Measurements from ENCODE around the gene ATXN7L2.

The ATXN7L2 gene

DNA sequence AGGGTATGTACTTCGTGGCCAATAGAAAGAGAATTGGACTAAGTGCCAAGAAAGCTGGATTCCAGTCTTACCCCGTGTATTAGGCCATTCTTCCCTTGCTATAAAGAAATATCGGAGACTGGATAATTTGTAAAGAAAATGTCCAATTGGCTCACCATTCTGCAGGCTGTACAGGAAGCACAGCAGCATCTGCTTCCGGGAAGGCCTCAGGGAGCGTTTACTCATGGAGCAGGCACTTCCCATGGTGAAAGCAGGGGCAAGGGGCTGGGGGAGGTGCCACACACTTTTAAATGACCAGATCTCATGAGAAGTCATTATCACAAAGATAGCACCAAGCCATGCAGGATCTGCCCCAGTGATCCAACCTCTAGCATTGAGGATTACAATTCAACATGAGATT lies 33.6 kb downstream of the ATXN7L2 start:
- no peak overlapping the region for H3K4me3 ChIP-seq (ENCODE audit: low read length)
- TF ChIP-seq ZNF274 (IDR thresholded peaks at IDR 0.05; ENCODE audit: low read depth, low read length): no peak

DNA sequence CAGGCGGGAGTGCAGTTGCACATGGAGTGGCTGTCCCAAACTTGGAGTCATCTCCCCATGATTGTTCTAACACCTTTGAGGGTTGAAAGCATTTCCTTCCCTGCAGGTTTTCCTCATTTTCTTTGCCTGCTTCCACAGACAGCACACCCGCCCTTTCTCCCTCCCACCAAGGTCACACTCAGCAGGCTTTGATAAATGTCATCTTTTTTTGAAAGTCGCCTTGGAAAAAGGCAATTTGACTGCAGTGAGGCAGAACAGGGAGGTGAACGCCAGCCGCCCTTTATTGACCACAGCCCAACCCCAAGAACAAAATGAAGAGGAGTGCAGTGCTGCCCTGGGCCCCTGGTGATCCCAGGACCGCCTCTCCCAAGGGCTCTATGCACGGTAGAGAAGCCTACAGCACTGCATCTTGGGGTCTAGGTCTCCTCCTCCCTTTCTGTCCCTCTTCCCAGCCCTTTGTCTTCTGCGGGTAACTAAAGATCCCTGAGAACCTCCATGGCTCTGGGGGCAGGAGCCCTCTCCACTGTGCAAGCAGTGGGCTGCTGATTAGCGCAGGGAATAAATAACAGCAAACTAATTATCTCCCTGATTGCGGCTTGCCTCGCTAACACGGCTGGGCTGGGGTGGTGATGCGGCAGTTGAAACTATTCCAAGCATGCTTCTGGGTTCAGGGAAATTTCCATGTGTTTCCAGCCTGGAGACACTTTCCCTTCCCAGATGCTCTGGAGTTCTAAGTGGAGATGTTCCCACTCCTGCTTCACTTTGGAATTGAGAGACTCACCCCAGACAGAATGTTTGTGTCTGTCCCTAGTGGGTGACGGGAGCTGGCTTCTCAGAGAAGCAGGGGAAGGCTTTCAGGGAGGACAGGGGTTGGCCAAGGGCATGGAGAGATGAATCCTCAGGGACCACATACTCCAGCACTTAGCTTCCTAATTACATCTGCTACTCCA lies 37.6 kb downstream of the ATXN7L2 start:
- H3K4me3 ChIP-seq (ENCODE audit: low read length): no peak overlapping the region
- TF ChIP-seq ZNF274 (IDR thresholded peaks at IDR 0.05; ENCODE audit: low read depth, low read length): no peak

DNA sequence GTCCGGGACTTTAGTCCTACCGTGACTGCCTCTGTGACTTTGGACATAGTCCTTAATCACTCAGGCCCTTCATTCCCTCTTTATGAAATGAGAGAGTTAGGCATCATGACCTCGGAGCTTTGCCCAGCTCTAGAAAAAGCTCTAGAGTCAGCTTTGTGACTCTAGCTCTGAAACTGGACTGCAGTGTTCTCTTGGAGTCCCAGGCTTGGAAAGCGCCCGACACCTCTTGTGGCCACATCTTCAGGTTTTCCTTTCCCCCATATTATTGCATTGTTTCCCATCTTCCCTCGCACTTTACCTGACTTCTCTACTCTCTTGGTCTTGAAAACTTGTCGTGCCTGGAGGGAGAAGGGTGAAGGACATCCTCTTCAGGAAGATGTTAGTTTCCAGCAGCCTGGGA lies 38.3 kb downstream of the ATXN7L2 start:
- H3K4me3 ChIP-seq (ENCODE audit: low read length): no peak overlapping the region
- no peak for TF ChIP-seq ZNF274 (IDR thresholded peaks at IDR 0.05; ENCODE audit: low read depth, low read length)

DNA sequence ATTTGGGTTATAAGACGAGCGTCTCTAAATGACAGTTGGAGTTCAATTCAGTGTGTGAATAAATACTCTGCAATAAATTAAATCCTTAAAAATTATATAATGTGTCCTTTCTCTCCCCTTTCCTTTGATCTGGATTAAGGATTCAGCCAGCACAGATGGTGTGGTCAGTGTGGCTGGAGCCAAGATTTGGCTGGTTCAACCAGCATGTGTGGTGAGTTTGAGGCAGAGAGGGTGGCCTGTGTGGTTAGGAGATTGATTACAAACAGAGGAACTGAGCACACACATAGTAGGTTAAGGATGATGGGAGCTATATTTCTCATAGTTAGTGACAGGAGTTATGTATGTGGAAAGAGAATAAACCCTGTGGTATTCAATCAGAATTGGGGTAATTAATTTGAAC lies 40.0 kb downstream of the ATXN7L2 start:
- H3K4me3 ChIP-seq (ENCODE audit: low read length): no peak overlapping the region
- no peak for TF ChIP-seq ZNF274 (IDR thresholded peaks at IDR 0.05; ENCODE audit: low read depth, low read length)

DNA sequence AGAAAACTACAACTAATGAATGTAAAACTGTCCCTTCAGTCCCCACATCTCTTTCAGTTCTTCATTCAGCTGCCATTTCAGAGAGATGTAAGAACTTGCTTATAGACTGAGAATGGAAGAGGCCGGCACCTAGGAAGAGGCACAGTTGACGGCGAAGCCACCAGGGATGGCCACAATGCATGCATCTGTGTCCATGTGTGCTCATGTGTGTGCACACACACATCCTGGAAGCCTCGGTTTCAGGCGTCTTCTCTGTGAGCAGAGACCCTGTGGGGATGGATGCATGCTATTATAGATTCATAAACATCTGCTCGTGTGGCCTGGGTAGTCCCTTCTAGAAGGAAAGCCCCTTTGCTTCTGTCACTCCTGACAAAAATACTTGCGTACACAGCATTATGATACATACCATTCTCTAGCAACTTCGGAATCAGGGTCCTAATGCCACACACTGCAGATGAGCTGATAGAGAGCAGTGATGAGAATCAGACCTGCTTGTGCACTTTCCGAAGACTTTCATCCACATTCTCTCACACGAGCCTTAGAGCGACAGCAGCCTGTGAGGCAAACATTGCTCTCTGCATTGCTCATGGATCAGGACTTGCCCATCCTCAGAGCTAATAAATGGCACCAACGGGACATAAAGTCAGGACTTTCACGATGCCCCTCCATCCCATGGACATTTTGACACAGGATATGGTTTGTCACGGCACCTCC lies 43.5 kb downstream of the ATXN7L2 start:
- no peak for TF ChIP-seq ZNF274 (IDR thresholded peaks at IDR 0.05; ENCODE audit: low read depth, low read length)

DNA sequence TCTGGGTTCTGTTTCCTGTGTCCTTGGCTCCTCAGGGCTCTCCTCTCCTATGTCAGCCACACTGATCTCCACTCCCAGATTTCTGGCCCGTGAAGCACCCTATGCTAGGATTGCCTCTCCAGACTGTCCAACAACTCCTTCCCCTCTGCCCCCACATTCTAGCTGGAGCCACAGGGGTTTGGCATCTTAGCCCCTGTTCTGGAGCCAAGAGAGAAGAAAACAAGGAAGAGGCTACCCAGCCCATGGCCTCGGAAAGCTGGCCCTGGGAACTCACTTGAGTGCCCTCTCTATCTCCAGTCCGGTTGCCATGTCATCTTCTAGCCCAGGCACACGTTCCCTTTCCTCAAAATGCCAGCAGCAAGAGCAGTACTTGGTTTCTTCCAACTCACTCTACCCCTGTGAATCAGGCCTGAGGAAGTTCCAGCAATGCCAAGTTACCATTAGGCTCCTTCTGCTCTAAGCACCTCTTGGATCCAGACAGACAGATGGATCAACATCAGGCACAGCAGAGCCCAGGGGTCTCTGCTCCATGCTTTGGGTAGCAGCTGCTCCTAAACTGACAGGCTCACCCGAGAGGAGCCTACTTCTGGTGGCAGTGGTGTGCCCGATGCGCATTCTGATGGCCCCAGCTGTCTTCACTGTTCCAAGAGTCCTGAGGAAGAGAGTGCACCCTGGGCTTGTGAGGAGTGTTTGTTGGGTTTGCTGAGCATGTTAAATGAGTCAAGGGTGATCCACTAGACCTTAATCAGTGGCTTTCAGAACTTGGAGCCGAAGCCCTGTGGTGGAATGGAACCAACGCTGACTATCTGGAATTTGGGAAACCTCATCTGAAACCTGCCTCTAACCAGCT lies 44.4 kb downstream of the ATXN7L2 start:
- no peak for TF ChIP-seq ZNF274 (IDR thresholded peaks at IDR 0.05; ENCODE audit: low read depth, low read length)
- no peak overlapping the region for H3K4me3 ChIP-seq (ENCODE audit: low read length)

More for the DNA sequence above, 43.5 kb downstream of the ATXN7L2 start:
- H3K4me3 ChIP-seq (ENCODE audit: low read length): no peak overlapping the region

DNA sequence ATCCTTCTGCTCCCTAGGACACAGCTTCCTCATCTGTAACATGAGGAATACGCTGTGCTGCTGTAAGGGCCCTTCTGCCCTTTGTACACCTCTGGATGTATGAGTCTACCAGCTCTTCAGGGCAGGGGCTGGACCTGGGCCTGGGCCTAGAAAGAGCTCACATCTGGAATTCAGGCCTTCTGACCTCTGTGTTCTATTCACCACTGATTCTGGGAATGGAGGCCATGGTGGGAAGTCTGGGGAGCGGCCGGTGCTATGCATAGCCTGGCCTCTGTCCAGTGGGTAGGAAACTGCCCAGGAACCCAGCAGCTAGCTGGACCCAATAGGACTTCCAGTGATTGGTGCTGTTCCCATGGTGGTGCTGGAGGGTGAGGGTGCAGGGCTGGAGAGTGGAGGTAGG lies 45.0 kb downstream of the ATXN7L2 start:
- no peak for TF ChIP-seq ZNF274 (IDR thresholded peaks at IDR 0.05; ENCODE audit: low read depth, low read length)
- no peak overlapping the region for H3K4me3 ChIP-seq (ENCODE audit: low read length)

DNA sequence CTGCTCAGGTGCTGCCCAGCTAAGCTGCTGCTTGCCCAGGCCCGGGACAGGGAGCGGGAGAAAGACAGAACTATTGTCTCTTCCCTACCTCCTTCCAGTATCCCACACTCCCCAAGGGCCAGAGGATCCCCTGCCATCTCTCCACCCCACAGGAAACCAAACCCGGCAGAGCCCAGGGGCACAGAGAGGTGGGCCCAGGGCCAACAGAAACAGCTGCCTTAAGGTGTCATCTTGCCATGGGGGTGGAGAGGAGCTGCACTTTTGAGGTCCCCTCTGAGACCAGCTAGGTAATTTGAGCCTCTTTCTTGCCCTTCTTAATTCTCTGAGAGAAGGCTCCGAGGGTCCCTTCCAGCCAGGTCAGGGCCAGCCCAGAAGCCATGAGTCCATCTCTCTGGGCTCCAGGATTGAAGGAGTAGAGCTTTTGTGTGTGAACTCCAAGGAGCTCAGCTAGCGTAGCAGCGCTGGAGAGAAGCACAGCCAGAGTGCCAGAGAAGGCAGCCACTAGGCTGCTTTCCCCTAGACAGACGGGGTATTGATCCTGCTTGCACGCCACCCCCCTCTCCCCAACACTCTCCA lies 46.3 kb downstream of the ATXN7L2 start:
- no peak for TF ChIP-seq ZNF274 (IDR thresholded peaks at IDR 0.05; ENCODE audit: low read depth, low read length)
- H3K4me3 ChIP-seq (ENCODE audit: low read length): no peak overlapping the region

DNA sequence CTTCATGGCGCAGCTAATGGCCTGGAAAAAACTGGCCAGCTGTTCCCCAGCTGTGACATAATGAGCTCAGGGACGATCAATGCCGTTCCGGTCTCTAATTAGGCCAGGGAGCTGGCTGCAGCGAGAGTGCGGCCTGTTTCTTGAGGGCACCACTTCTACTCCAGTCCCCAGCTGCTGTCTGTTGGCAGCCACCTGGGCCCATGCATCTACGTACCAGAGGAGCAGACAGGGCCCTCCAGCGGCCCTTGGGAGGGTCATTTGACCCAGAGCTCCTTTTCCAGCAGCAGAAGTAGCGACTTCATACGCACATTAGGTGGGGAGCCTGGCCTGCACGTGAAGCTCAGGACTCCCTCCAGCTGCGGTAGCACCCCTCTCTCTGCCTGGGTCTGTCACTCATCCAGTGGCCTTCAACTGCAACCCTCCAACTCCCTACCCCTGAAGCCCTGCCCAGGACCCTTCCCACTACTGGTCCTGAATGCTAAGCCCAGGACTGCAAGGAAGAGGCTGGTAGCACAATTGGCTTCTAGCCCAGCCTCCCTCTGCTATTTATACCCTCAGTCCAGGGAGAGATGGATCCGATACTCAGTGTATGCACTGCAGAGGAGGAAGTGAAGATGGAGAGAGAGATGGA lies 46.9 kb downstream of the ATXN7L2 start:
- TF ChIP-seq ZNF274 (IDR thresholded peaks at IDR 0.05; ENCODE audit: low read depth, low read length): no peak
- H3K4me3 ChIP-seq (ENCODE audit: low read length): no peak overlapping the region

DNA sequence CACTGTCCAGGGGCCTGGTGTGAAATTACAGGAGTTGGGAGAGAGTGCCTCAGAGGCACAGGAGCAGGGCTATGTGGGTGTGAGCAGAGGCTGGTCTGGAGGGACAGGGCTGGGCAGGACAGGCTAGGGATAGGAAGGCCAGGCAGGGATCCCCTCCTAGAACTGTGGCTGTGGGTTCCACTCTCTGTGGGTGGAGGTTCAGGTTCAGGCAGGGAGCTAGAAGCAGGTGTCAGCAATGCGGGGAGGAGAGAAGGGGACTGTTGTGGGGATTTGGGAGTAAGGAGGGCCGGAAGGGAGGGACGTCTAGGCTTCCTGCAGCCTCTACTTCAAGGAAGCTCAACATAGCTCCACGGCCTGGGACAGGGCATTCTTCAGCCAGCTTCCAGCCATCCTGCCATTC lies 47.7 kb downstream of the ATXN7L2 start:
- no peak for TF ChIP-seq ZNF274 (IDR thresholded peaks at IDR 0.05; ENCODE audit: low read depth, low read length)
- no peak overlapping the region for H3K4me3 ChIP-seq (ENCODE audit: low read length)

DNA sequence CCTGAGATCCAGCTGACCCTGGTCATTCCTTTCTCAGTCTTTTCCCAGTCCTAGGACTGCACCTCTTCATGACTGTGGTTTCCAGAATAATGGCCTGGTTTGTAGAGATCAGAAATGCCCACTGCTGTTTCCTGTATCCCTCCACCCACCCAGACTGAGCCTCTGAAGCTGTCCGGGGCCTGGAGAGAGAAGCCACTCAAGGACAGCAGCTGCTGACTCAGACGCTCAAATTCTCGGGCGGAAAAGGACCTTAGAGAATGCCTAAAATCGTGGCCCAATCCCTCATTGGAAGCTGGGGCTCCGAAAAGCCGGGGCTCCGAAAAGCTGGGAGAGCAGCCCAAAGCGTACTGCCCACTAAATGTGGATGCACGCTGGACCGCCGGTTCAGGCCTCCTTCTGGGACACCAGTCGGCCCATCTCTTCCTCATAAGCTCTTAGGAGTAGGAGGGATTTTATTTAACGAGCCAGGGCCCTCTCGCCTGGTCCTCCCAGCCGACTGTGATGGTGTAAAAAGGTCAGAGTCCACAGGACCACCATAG lies 48.2 kb downstream of the ATXN7L2 start:
- no peak overlapping the region for H3K4me3 ChIP-seq (ENCODE audit: low read length)
- no peak for TF ChIP-seq ZNF274 (IDR thresholded peaks at IDR 0.05; ENCODE audit: low read depth, low read length)

DNA sequence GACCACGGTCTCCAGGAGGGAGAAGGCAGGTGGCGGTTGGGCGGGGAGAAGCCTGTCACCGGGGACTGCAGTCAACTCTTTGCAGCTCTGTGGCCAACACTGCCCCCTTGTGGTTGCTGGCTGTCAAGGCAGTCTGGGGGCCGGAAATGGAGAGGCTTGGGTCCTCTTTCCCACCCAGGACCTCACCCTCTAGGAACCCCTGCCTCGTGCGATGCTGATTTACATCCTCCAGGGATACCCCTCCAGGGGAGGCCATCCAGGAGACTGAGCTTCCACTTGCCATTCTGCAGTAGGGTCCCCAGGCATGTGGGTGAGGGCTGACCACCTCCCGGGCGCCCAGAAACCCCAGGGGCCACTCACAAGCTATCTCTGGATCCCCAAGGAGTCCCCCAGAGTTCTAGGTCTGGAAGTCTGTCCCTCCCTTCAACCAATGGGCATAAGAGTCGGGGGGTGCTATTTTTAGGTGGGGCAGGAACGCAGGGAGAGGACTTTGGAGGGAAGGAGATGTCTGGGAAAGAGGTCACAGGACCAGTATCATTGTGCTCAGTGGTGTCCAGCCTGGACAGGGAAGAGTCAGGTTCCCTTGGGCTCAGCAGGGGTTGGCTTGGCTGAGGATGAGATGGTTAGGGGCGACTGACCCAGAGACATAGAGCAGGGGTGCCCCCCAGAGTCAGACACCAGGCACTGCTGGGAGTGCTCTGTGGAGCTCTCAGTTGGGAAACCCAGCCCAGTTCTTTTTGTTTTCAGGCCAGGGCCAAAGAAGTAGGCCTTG lies 48.8 kb downstream of the ATXN7L2 start:
- no peak for TF ChIP-seq ZNF274 (IDR thresholded peaks at IDR 0.05; ENCODE audit: low read depth, low read length)
- H3K4me3 ChIP-seq (ENCODE audit: low read length): no peak overlapping the region; the same call in 1 of the 2 replicates
